SK-N-SH treated with all-trans-retinoic acid at 6 μM for 48 hours (cell line): Measurements from ENCODE around the gene SRSF8.
A peak's percentile ranks its signal among the peaks of the same experiment; 100 is the strongest.
"Not testable (repeated sequence)": the region's sequence is repeated elsewhere in the genome, so short reads cannot be mapped to it uniquely, and the experiment has no call there.

ENCODE experiments used
- ATAC-seq: fragments of 200-7000 bp; cut with Tn5 transposase; 3 replicates; pipeline ENCODE4 v1.9.1; 2020; ENCODE audit warnings: mild to moderate bottlenecking, moderate library complexity
- ARNTL ChIP-seq: fragments of 450-650 bp; formaldehyde crosslinking; IDR thresholded peaks from 2 replicates; pipeline ENCODE4 v1.5.0; 2020; ENCODE audit warnings: low read depth, mild to moderate bottlenecking, moderate library complexity, borderline replicate concordance
- BACH2 ChIP-seq: fragments of 250-450 bp; sonication (Bioruptor Pico); IDR thresholded peaks from 2 replicates; pipeline ENCODE4 v1.9.0; 2021; ENCODE audit warnings: mild to moderate bottlenecking, borderline replicate concordance
- CSDC2 ChIP-seq: fragments of 250-450 bp; sonication (Bioruptor Pico); IDR thresholded peaks from 2 replicates; pipeline ENCODE4 v1.5.0; 2020; ENCODE audit warnings: mild to moderate bottlenecking, moderate library complexity
- ESRRG ChIP-seq: fragments of 250-450 bp; sonication (Bioruptor Pico); IDR thresholded peaks from 2 replicates; pipeline ENCODE4 v1.6.1; 2021; ENCODE audit warnings: mild to moderate bottlenecking
- OSR1 ChIP-seq: fragments of 250-450 bp; sonication (Bioruptor Pico); IDR thresholded peaks from 2 replicates; pipeline ENCODE4 v1.8.0; 2022; ENCODE audit warnings: moderate library complexity, mild to moderate bottlenecking, inconsistent platforms
- PATZ1 ChIP-seq: fragments of 250-450 bp; sonication (Bioruptor Pico); IDR thresholded peaks from 2 replicates; pipeline ENCODE4 v1.8.0; 2020; ENCODE audit warnings: mild to moderate bottlenecking, moderate library complexity, borderline replicate concordance
- PPARA ChIP-seq: fragments of 250-450 bp; sonication (Bioruptor Pico); IDR thresholded peaks from 2 replicates; pipeline ENCODE4 v1.5.0; 2020; ENCODE audit warnings: mild to moderate bottlenecking, borderline replicate concordance
- TCF4 ChIP-seq: fragments of 250-450 bp; sonication (Bioruptor Pico); IDR thresholded peaks from 2 replicates; pipeline ENCODE4 v1.8.0; 2021; ENCODE audit warnings: mild to moderate bottlenecking, moderate library complexity, borderline replicate concordance
- ZFP30 ChIP-seq: fragments of 450-650 bp; formaldehyde crosslinking; IDR thresholded peaks from 2 replicates; pipeline ENCODE4 v1.5.0; 2022; ENCODE audit warnings: mild to moderate bottlenecking, moderate library complexity
- ZNF70 ChIP-seq: fragments of 450-650 bp; formaldehyde crosslinking; IDR thresholded peaks from 2 replicates; pipeline ENCODE4 v1.5.0; 2020; ENCODE audit warnings: mild to moderate bottlenecking, moderate library complexity
- ZNF8 ChIP-seq: fragments of 450-650 bp; formaldehyde crosslinking; IDR thresholded peaks from 2 replicates; pipeline ENCODE4 v1.5.0; 2020; ENCODE audit warnings: mild to moderate bottlenecking, moderate library complexity
- TF ChIP-seq, protein P1 (sequence below): fragments of 250-450 bp; sonication (Bioruptor Pico); IDR thresholded peaks from 2 replicates; pipeline ENCODE4 v1.5.0; 2020; ENCODE audit warnings: mild to moderate bottlenecking, moderate library complexity
- TF ChIP-seq, protein P2 (sequence below): fragments of 250-450 bp; sonication (Bioruptor Pico); IDR thresholded peaks from 2 replicates; pipeline ENCODE4 v1.5.1; 2021; ENCODE audit warnings: mild to moderate bottlenecking, moderate library complexity
- TF ChIP-seq, protein P3 (sequence below): fragments of 250-450 bp; sonication (Bioruptor Pico); IDR thresholded peaks from 2 replicates; pipeline ENCODE4 v1.5.1; 2020; ENCODE audit warnings: low read depth, mild to moderate bottlenecking, moderate library complexity

SRSF8 gene, protein sequence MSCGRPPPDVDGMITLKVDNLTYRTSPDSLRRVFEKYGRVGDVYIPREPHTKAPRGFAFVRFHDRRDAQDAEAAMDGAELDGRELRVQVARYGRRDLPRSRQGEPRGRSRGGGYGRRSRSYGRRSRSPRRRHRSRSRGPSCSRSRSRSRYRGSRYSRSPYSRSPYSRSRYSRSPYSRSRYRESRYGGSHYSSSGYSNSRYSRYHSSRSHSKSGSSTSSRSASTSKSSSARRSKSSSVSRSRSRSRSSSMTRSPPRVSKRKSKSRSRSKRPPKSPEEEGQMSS

DNA sequence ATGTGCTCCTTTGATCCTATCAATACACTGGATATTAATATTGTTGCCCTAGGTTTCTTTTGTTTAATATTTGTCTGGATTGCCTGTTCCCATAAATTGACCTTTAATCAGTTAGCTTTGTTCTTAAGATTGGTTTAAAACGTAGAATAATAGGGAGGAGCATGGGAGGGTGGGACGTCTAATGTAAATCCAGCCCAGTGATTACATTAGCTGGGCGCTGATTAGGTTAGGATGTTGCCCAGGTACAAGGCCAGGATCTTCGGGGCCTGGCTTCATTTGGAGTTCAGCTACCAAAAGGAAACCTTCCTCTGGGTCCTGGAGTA, at the start of gene SRSF8:
Gene SRSF8 (plus strand): TSS at position 204 of the 323 bp plus-strand sequence. CDS start 308 bp downstream, outside the sequence.
- no peak for TF ChIP-seq PPARA
- ATAC-seq: peak; percentile 51

GRCh38 chr11:95021468-95021867, 45.3 kb upstream of the SRSF8 start:
- ATAC-seq: not testable (repeated sequence)

DNA sequence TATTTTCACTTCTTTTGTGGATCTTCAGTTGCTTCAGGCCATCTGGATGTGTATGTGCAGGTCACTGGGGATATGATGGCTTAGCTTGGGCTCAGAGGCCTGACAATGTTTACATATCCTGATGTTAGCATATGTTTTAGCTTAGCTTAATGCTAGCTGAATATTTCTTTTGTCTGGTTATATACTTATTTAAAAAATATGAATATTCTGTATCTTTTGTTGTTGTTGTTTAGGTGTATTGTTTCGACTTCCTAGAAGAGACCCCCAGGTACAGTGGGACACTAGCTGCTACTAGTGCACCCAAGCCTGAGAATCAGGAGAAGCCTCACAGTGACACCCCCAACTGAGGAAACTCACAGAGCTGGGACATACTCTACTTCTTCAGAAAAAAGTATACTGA, 41.8 kb upstream of the SRSF8 start, which contains the start of gene KDM4E:
Gene KDM4E (plus strand): TSS at position 301 of the 400 bp plus-strand sequence. CDS start 300 bp downstream, outside the sequence.
- TF ChIP-seq ESRRG (CRISPR knock-in tag) (no peak), TCF4 (CRISPR knock-in tag) (no peak), CSDC2 (CRISPR knock-in tag) (no peak), BACH2 (CRISPR knock-in tag) (no peak), OSR1 (CRISPR knock-in tag) (no peak)
- TF ChIP-seq, protein P1, sequence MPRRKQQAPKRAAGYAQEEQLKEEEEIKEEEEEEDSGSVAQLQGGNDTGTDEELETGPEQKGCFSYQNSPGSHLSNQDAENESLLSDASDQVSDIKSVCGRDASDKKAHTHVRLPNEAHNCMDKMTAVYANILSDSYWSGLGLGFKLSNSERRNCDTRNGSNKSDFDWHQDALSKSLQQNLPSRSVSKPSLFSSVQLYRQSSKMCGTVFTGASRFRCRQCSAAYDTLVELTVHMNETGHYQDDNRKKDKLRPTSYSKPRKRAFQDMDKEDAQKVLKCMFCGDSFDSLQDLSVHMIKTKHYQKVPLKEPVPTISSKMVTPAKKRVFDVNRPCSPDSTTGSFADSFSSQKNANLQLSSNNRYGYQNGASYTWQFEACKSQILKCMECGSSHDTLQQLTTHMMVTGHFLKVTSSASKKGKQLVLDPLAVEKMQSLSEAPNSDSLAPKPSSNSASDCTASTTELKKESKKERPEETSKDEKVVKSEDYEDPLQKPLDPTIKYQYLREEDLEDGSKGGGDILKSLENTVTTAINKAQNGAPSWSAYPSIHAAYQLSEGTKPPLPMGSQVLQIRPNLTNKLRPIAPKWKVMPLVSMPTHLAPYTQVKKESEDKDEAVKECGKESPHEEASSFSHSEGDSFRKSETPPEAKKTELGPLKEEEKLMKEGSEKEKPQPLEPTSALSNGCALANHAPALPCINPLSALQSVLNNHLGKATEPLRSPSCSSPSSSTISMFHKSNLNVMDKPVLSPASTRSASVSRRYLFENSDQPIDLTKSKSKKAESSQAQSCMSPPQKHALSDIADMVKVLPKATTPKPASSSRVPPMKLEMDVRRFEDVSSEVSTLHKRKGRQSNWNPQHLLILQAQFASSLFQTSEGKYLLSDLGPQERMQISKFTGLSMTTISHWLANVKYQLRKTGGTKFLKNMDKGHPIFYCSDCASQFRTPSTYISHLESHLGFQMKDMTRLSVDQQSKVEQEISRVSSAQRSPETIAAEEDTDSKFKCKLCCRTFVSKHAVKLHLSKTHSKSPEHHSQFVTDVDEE (CRISPR knock-in tag): no peak
- TF ChIP-seq, protein P2, sequence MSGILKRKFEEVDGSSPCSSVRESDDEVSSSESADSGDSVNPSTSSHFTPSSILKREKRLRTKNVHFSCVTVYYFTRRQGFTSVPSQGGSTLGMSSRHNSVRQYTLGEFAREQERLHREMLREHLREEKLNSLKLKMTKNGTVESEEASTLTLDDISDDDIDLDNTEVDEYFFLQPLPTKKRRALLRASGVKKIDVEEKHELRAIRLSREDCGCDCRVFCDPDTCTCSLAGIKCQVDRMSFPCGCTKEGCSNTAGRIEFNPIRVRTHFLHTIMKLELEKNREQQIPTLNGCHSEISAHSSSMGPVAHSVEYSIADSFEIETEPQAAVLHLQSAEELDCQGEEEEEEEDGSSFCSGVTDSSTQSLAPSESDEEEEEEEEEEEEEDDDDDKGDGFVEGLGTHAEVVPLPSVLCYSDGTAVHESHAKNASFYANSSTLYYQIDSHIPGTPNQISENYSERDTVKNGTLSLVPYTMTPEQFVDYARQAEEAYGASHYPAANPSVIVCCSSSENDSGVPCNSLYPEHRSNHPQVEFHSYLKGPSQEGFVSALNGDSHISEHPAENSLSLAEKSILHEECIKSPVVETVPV (CRISPR knock-in tag): no peak
- no peak for ATAC-seq

- ATAC-seq: not testable (repeated sequence)
These were observed 41.1 kb upstream of the SRSF8 start for GRCh38 chr11:95025594-95025993.

DNA sequence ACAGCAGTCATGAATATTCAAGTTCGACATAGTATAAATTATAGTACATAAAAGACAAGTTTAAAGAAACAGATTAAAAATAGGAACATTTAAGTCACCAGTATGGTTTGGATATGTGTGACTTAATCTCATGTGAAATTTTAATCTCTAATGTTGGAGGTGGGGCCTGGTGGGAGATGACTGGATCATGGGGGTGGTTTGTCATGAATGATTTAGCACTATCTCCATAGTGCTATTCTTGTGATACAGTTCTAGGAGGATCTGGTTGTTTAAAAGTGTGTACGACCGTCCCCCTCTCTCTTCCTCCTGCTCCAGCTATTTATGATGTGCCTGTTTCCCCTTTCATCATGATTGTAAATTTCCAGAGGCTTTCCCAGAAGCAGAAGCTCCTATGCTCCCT, 38.4 kb upstream of the SRSF8 start:
- TF ChIP-seq, protein P3, sequence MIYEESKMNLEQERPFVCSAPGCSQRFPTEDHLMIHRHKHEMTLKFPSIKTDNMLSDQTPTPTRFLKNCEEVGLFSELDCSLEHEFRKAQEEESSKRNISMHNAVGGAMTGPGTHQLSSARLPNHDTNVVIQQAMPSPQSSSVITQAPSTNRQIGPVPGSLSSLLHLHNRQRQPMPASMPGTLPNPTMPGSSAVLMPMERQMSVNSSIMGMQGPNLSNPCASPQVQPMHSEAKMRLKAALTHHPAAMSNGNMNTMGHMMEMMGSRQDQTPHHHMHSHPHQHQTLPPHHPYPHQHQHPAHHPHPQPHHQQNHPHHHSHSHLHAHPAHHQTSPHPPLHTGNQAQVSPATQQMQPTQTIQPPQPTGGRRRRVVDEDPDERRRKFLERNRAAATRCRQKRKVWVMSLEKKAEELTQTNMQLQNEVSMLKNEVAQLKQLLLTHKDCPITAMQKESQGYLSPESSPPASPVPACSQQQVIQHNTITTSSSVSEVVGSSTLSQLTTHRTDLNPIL (CRISPR knock-in tag): no peak
- TF ChIP-seq ZFP30 (CRISPR knock-in tag): no peak
- no peak for TF ChIP-seq PATZ1 (CRISPR knock-in tag)
- no peak for TF ChIP-seq ARNTL (CRISPR knock-in tag)
- no peak for TF ChIP-seq ZNF8 (CRISPR knock-in tag)
- TF ChIP-seq BACH2 (CRISPR knock-in tag): no peak
- no peak for TF ChIP-seq PPARA
- no peak for TF ChIP-seq ZNF70
- TF ChIP-seq, protein P1 (CRISPR knock-in tag): no peak
- TF ChIP-seq, protein P2 (CRISPR knock-in tag): no peak
- ATAC-seq: no peak
